ENCODE results near the gene FRMD5. TPM values are rescaled to one million over a fixed set of nuclear protein-coding genes. Genes with fewer than 3 reads are reported as not detected.

Gene FRMD5
- total RNA-seq, 1 donor from 2014 or later: 1.5 TPM

DNA sequence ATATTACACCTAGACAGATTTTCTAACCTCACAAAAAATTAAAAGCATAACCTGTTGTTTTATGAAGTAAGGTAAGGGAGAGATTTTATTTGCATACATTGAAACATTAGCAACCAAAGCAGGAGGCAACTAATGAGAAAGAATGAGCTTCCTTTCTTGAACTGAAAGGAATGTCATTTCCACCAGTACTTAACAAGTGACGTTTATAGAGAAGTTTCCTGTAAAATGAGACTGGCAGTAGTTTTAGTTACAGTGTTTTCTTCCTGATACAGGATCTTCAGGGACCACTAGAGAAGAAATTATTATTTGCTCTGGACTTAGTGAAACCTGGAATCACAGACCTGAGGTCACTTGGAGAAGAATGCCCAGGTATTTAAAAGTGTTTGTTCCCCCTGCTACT is 27.4 kb upstream of the FRMD5 start:
- peaks cover 8% of the 10 kb centered on the region for H3K4me1 Mint-ChIP-seq (ENCODE audit: low read depth)
- no peak for DNase-seq (ENCODE audit: low spot score)
- no peak overlapping the region for H3K27ac Mint-ChIP-seq (ENCODE audit: unreplicated experiment)
- H3K9me3 Mint-ChIP-seq (ENCODE audit: low read depth): peaks cover 3% of the 10 kb centered on the region
- no peak overlapping the region for H3K4me3 Mint-ChIP-seq (ENCODE audit: unreplicated experiment)
- TF ChIP-seq, protein P1, sequence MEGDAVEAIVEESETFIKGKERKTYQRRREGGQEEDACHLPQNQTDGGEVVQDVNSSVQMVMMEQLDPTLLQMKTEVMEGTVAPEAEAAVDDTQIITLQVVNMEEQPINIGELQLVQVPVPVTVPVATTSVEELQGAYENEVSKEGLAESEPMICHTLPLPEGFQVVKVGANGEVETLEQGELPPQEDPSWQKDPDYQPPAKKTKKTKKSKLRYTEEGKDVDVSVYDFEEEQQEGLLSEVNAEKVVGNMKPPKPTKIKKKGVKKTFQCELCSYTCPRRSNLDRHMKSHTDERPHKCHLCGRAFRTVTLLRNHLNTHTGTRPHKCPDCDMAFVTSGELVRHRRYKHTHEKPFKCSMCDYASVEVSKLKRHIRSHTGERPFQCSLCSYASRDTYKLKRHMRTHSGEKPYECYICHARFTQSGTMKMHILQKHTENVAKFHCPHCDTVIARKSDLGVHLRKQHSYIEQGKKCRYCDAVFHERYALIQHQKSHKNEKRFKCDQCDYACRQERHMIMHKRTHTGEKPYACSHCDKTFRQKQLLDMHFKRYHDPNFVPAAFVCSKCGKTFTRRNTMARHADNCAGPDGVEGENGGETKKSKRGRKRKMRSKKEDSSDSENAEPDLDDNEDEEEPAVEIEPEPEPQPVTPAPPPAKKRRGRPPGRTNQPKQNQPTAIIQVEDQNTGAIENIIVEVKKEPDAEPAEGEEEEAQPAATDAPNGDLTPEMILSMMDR (IDR thresholded peaks at IDR 0.05): no peak
- H3K36me3 Mint-ChIP-seq (ENCODE audit: low read depth): no peaks in the 10 kb centered on the region
- peaks cover 11% of the 10 kb centered on the region for H3K27me3 Mint-ChIP-seq (ENCODE audit: low read depth)

DNA sequence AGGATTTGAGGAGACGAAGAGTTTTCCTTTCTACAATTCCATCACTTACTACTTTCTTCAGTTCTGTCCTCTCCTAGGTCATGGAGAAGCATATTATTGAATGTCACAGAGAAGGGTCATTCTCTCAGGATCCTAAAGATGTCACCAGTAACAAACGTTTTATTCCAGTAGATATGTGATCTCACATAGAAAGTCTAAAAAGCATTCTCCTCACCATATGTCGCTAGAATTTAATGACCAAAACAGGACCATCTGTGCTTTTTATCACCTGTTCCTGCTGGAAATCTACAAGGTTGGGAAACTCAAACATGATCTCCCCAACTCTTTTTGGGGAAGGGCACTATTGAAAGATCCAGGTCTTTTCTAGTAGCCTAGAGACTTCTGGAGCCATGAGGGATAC is 24.0 kb upstream of the FRMD5 start:
- Mint-ChIP-seq H3K9me3 (ENCODE audit: low read depth) (no peaks in the 10 kb centered on the region), H3K27me3 (ENCODE audit: low read depth) (peaks cover 1% of the 10 kb centered on the region), H3K36me3 (ENCODE audit: low read depth) (no peaks in the 10 kb centered on the region), H3K27ac (ENCODE audit: unreplicated experiment) (no peak overlapping the region), H3K4me1 (ENCODE audit: low read depth) (peaks cover 23% of the 10 kb centered on the region), H3K4me3 (ENCODE audit: unreplicated experiment) (no peak overlapping the region)
- no peak for DNase-seq (ENCODE audit: low spot score)
- TF ChIP-seq, protein P1 (IDR thresholded peaks at IDR 0.05): no peak

DNA sequence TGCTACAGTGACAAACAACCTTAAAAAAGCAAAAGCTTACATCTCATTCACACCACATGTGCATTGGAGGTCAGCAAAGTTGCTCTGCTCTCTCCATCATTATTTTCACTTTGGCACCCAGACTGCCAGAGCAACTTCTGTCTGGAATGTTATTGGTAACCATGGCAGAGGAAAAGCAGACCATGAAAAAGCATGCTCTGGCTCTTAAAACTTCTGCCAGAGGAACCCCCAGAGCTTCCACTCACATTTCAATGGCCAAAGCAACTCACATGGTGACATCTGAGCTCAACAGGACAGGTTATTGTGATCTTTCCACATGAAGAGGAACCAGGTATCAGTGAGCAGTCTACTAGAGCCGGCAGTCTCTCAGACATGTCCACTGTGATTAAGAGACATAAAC is 21.9 kb upstream of the FRMD5 start:
- Mint-ChIP-seq H3K27ac (ENCODE audit: unreplicated experiment) (no peak overlapping the region), H3K4me3 (ENCODE audit: unreplicated experiment) (no peak overlapping the region), H3K36me3 (ENCODE audit: low read depth) (no peaks in the 10 kb centered on the region), H3K9me3 (ENCODE audit: low read depth) (no peaks in the 10 kb centered on the region), H3K27me3 (ENCODE audit: low read depth) (no peaks in the 10 kb centered on the region), H3K4me1 (ENCODE audit: low read depth) (peaks cover 18% of the 10 kb centered on the region)
- TF ChIP-seq, protein P1 (IDR thresholded peaks at IDR 0.05): no peak
- no peak for DNase-seq (ENCODE audit: low spot score)

DNA sequence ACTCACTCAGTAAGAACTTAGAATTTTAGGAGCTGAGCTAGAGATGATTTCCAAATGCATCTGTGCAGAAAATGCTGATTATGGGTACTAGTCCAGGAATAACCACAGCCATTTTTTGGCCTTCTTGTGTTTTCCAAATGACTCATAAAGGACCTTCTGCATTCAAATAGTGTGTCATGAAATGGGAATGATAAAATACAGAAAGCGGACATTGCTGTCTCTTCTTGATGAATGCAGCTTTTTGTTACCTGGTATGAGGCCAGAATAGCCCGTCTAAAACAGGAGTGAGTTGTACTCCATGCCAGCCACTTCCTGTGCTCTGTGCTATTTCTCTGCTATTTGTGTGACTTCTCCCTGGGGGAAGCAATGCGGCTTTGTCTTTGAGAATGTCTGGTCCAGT is 20.5 kb upstream of the FRMD5 start:
- TF ChIP-seq, protein P1 (IDR thresholded peaks at IDR 0.05): no peak
- H3K9me3 Mint-ChIP-seq (ENCODE audit: low read depth): no peaks in the 10 kb centered on the region
- no peak for DNase-seq (ENCODE audit: low spot score)
- H3K27ac Mint-ChIP-seq (ENCODE audit: unreplicated experiment): peak overlapping the region; percentile 57
- H3K27me3 Mint-ChIP-seq (ENCODE audit: low read depth): no peaks in the 10 kb centered on the region
- H3K36me3 Mint-ChIP-seq (ENCODE audit: low read depth): no peaks in the 10 kb centered on the region
- no peak overlapping the region for H3K4me3 Mint-ChIP-seq (ENCODE audit: unreplicated experiment)
- H3K4me1 Mint-ChIP-seq (ENCODE audit: low read depth): peaks cover 18% of the 10 kb centered on the region

DNA sequence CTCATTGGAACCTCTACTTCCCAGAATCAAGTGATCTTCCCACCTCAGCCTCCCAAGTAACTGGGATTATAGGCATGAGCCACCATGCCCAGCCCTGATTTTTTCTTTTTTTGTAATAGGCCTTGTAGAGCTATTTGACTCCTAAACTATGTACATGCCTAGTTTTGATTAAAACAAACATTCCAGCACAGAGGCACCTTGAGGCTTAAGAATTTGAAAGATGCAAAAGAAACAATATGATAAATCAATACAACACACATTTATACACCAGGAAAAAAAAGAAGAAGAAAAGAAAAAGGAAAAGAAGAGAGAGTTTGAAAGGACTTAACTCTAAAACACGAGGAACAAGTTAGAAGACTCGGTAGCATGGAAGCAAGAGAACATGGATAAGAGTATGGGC is 13.9 kb upstream of the FRMD5 start:
- no peak for DNase-seq (ENCODE audit: low spot score)
- Mint-ChIP-seq H3K27ac (ENCODE audit: unreplicated experiment) (no peak overlapping the region), H3K9me3 (ENCODE audit: low read depth) (no peaks in the 10 kb centered on the region), H3K36me3 (ENCODE audit: low read depth) (no peaks in the 10 kb centered on the region), H3K4me1 (ENCODE audit: low read depth) (peaks cover 11% of the 10 kb centered on the region), H3K27me3 (ENCODE audit: low read depth) (peaks cover 2% of the 10 kb centered on the region), H3K4me3 (ENCODE audit: unreplicated experiment) (no peak overlapping the region)
- TF ChIP-seq, protein P1 (IDR thresholded peaks at IDR 0.05): no peak

All from chondrocyte (in vitro differentiated cells).